ENCODE measurements around the gene CDC42BPB.

DNA sequence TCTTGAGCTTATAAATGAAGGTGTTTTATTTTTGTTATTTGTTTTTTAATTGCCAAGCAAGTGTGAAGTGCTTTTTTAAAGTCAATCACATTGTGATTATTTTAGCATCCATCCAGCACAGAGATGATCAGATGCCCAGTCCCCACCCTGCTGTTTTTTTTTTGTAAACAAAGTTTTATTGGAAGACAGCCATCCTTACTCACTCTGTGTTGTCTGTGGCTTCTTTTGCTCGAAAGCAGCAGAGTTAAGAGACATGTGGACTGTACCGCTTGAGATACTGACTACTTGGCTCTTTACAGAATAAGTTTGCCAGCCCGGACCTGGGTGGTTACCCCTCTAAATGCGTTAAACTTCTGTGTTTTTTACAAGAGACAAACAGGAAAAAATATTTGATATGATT is 165.8 kb downstream of the CDC42BPB start:
- TF ChIP-seq, protein P1, sequence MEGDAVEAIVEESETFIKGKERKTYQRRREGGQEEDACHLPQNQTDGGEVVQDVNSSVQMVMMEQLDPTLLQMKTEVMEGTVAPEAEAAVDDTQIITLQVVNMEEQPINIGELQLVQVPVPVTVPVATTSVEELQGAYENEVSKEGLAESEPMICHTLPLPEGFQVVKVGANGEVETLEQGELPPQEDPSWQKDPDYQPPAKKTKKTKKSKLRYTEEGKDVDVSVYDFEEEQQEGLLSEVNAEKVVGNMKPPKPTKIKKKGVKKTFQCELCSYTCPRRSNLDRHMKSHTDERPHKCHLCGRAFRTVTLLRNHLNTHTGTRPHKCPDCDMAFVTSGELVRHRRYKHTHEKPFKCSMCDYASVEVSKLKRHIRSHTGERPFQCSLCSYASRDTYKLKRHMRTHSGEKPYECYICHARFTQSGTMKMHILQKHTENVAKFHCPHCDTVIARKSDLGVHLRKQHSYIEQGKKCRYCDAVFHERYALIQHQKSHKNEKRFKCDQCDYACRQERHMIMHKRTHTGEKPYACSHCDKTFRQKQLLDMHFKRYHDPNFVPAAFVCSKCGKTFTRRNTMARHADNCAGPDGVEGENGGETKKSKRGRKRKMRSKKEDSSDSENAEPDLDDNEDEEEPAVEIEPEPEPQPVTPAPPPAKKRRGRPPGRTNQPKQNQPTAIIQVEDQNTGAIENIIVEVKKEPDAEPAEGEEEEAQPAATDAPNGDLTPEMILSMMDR (conservative IDR thresholded peaks at IDR 0.05 in 1 of 2, IDR thresholded peaks at IDR 0.05 in 1 of 2; ENCODE audit: low read depth in 1 of 2, low read length in 2 of 2), result no peak
- no peak for TF ChIP-seq EZH2 (IDR thresholded peaks at IDR 0.05; ENCODE audit: low read length, missing control alignments)

All from fibroblast of lung (primary cell).